Astrocyte (in vitro differentiated cells and primary cell): Measurements from ENCODE around the gene CEMP1. TPM values are rescaled to one million over a fixed set of nuclear protein-coding genes. Genes with fewer than 3 reads are reported as not detected.

Source experiments
- DNase-seq: peaks from one replicate; pipeline ENCODE4 v3.0.0-alpha.2; 2010; ENCODE audit warnings: low read depth
- FAIRE-seq: peaks from 2 replicates; lab custom pipeline; 2011; peaks lifted over from hg19 to GRCh38; lab: Jason Lieb, UNC
- H2AFZ ChIP-seq: 2 replicates; pipeline ENCODE4 v1.6.0; 2012; ENCODE audit warnings: low read depth, low read length, inconsistent platforms
- H3K27ac ChIP-seq: 2 replicates; pipeline ENCODE4 v1.5.1; 2011; ENCODE audit warnings: low read depth, low read length, inconsistent platforms
- H3K27me3 ChIP-seq: 2 replicates; pipeline ENCODE4 v1.6.0; 2011; ENCODE audit warnings: low read length, inconsistent platforms; ENCODE audit not compliant: insufficient read depth
- H3K36me3 ChIP-seq: 2 replicates; pipeline ENCODE4 v1.5.1; 2011; ENCODE audit warnings: low read length, inconsistent platforms; ENCODE audit not compliant: insufficient read depth
- H3K4me1 ChIP-seq: 2 replicates; pipeline ENCODE4 v1.5.1; 2011; ENCODE audit warnings: low read length, inconsistent platforms; ENCODE audit not compliant: insufficient read depth
- H3K4me2 ChIP-seq: 2 replicates; pipeline ENCODE4 v1.6.0; 2012; ENCODE audit warnings: low read length, inconsistent platforms
- H3K4me3 ChIP-seq: 2 replicates; pipeline ENCODE4 v1.5.1; 2011; ENCODE audit warnings: low read depth, mild to moderate bottlenecking, low read length, inconsistent platforms; ENCODE audit not compliant: insufficient read depth
- H3K79me2 ChIP-seq: 2 replicates; pipeline ENCODE4 v1.6.0; 2012; ENCODE audit warnings: mild to moderate bottlenecking, low read length, inconsistent platforms; ENCODE audit not compliant: insufficient read depth
- H3K9ac ChIP-seq: 2 replicates; pipeline ENCODE4 v1.6.0; 2012; ENCODE audit warnings: mild to moderate bottlenecking, low read length, inconsistent platforms
- H3K9me3 ChIP-seq: 2 replicates; pipeline ENCODE4 v1.5.1; 2012; ENCODE audit warnings: low read depth, mild to moderate bottlenecking, low read length, inconsistent platforms; ENCODE audit not compliant: insufficient read depth
- H4K20me1 ChIP-seq: 2 replicates; pipeline ENCODE4 v1.6.0; 2012; ENCODE audit warnings: low read length, inconsistent platforms; ENCODE audit not compliant: insufficient read depth
- H3K27ac Mint-ChIP-seq: one replicate; pipeline ENCODE4 v1.8.0; 2021; ENCODE audit warnings: mild to moderate bottlenecking, mixed read lengths; ENCODE audit not compliant: unreplicated experiment
- H3K27me3 Mint-ChIP-seq: one replicate; pipeline ENCODE4 v1.8.0; 2021; ENCODE audit warnings: low read depth, mixed read lengths; ENCODE audit not compliant: unreplicated experiment
- H3K36me3 Mint-ChIP-seq: one replicate; pipeline ENCODE4 v1.8.0; 2021; ENCODE audit warnings: low read depth, mixed read lengths; ENCODE audit not compliant: unreplicated experiment
- H3K4me1 Mint-ChIP-seq: one replicate; pipeline ENCODE4 v1.8.0; 2021; ENCODE audit warnings: low read depth, mixed read lengths; ENCODE audit not compliant: unreplicated experiment
- H3K4me3 Mint-ChIP-seq: one replicate; pipeline ENCODE4 v1.8.0; 2021; ENCODE audit warnings: mild to moderate bottlenecking, moderate library complexity, mixed read lengths; ENCODE audit not compliant: unreplicated experiment
- H3K9me3 Mint-ChIP-seq: one replicate; pipeline ENCODE4 v1.8.0; 2021; ENCODE audit warnings: mild to moderate bottlenecking, mixed read lengths; ENCODE audit not compliant: unreplicated experiment
- EZH2 ChIP-seq: IDR thresholded peaks from 2 replicates; pipeline ENCODE4 v1.6.1; 2012; ENCODE audit warnings: mild to moderate bottlenecking, low read length, inconsistent platforms; ENCODE audit not compliant: insufficient read depth
- total RNA-seq: library from RNA; stranded (reverse); gene quantifications from 2 replicates; pipeline ENCODE4 v1.2.1, GENCODE V29; 2021
- TF ChIP-seq, protein P1 (sequence below): IDR thresholded peaks from 2 replicates; pipeline ENCODE4 v1.5.1; 2011; ENCODE audit warnings: low read depth, mild to moderate bottlenecking, inconsistent platforms, low read length, moderate library complexity; ENCODE audit not compliant: insufficient read depth

Gene CEMP1
- total RNA-seq, 1 donor from 2014 or later = not detected

- peak overlapping the region; percentile 23 for H3K9ac ChIP-seq
- H4K20me1 ChIP-seq = peaks cover 65% of the 10 kb centered on the region
- no peak overlapping the region for H3K4me3 ChIP-seq
- no peak overlapping the region for H3K4me2 ChIP-seq
- Mint-ChIP-seq H3K9me3 (no peaks in the 10 kb centered on the region), H3K4me1 (peaks cover 38% of the 10 kb centered on the region), H3K36me3 (peaks cover 8% of the 10 kb centered on the region), H3K4me3 (peak overlapping the region; percentile 40), H3K27ac (peak overlapping the region; percentile 58), H3K27me3 (no peaks in the 10 kb centered on the region)
- H3K79me2 ChIP-seq = peaks cover 73% of the 10 kb centered on the region
- TF ChIP-seq, protein P1, sequence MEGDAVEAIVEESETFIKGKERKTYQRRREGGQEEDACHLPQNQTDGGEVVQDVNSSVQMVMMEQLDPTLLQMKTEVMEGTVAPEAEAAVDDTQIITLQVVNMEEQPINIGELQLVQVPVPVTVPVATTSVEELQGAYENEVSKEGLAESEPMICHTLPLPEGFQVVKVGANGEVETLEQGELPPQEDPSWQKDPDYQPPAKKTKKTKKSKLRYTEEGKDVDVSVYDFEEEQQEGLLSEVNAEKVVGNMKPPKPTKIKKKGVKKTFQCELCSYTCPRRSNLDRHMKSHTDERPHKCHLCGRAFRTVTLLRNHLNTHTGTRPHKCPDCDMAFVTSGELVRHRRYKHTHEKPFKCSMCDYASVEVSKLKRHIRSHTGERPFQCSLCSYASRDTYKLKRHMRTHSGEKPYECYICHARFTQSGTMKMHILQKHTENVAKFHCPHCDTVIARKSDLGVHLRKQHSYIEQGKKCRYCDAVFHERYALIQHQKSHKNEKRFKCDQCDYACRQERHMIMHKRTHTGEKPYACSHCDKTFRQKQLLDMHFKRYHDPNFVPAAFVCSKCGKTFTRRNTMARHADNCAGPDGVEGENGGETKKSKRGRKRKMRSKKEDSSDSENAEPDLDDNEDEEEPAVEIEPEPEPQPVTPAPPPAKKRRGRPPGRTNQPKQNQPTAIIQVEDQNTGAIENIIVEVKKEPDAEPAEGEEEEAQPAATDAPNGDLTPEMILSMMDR = no peak
- TF ChIP-seq EZH2 = no peak
- no peak for DNase-seq
- H2AFZ ChIP-seq = no peak overlapping the region
- H3K27ac ChIP-seq = no peak overlapping the region
- peaks cover 43% of the 10 kb centered on the region for H3K4me1 ChIP-seq
- FAIRE-seq = no peak
- no peaks in the 10 kb centered on the region for H3K9me3 ChIP-seq
- H3K27me3 ChIP-seq = no peaks in the 10 kb centered on the region
- peaks cover 4% of the 10 kb centered on the region for H3K36me3 ChIP-seq
Observed at GRCh38 chr16:2517954-2518605, 13.1 kb downstream of the CEMP1 start.

GRCh38 chr16:2516391-2517240 is 14.6 kb downstream of the CEMP1 start:
- FAIRE-seq (no peak), DNase-seq (no peak)
- Histone ChIP-seq H3K27me3 (no peaks in the 10 kb centered on the region), H3K79me2 (peaks cover 66% of the 10 kb centered on the region), H3K9ac (peak overlapping the region; percentile 18), H3K27ac (no peak overlapping the region), H3K4me3 (no peak overlapping the region), H3K36me3 (peaks cover 2% of the 10 kb centered on the region), H3K9me3 (no peaks in the 10 kb centered on the region), H2AFZ (no peak overlapping the region), H3K4me1 (peaks cover 46% of the 10 kb centered on the region), H3K4me2 (peak overlapping the region; percentile 99), H4K20me1 (peaks cover 64% of the 10 kb centered on the region)
- Mint-ChIP-seq H3K27me3 (no peaks in the 10 kb centered on the region), H3K4me1 (peaks cover 40% of the 10 kb centered on the region), H3K9me3 (no peaks in the 10 kb centered on the region), H3K4me3 (peak overlapping the region; percentile 97), H3K27ac (peak overlapping the region; percentile 73), H3K36me3 (peaks cover 10% of the 10 kb centered on the region)
- TF ChIP-seq EZH2 = no peak
- TF ChIP-seq, protein P1 = no peak
